SHP77 (cell line): Measurements from ENCODE around the gene IL36B.

Experiments
- DNase-seq, 2 experiments: peaks; one replicate each; lab custom pipeline; 2025; lab: John Stamatoyannopoulos, UW

The IL36B gene

DNA sequence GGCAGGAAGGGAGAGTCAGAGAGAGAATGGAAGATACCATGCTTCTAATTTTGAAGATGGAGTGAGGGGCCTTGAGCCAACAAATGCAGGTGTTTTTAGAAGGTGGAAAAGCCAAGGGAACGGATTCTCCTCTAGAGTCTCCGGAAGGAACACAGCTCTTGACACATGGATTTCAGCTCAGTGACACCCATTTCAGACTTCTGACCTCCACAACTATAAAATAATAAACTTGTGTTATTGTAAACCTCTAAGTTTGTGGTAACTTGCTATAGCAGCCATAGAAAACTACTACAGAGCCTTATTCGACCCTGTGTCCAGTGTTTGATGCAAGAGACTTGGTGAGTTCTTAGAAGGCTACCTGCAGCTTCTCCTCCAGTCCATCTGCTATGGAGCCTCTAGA is 22.9 kb upstream of the IL36B start:
- no peak for DNase-seq

GRCh38 chr2:113075030-113075429 is 22.4 kb upstream of the IL36B start:
- no peak for DNase-seq

- no peak for DNase-seq
These were observed 20.7 kb upstream of the IL36B start for GRCh38 chr2:113073325-113073834.

- DNase-seq, result no peak
These were observed 19.9 kb upstream of the IL36B start for GRCh38 chr2:113072584-113072983.

GRCh38 chr2:113070606-113070975 is 17.9 kb upstream of the IL36B start:
- no peak for DNase-seq

GRCh38 chr2:113069676-113070605 is 17.3 kb upstream of the IL36B start:
- DNase-seq, result no peak

- DNase-seq, result no peak
These were observed 16.2 kb upstream of the IL36B start for GRCh38 chr2:113068706-113069485.

GRCh38 chr2:113068249-113068648 is 15.6 kb upstream of the IL36B start:
- no peak for DNase-seq

DNA sequence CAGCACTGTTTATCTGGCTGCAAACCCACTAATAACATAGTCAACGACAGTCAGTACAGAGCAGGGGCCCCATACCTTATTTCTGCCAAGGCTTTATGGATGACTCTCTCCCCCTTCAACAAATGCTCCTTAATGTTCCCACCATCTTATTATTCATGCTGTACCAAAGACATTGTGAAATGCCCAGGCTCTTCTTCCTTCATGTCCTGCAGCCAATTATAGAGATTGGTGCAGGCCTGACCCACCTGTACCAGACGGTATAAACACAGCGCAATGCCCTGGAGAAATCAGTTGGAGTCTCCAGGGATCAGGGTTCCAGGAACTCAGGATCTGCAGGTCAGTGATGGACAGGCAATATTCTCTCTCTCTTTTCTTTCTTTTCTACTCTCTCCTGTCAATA is 15.0 kb upstream of the IL36B start, which contains the start of gene IL1F10:
Gene IL1F10, plus strand, starts transcription at position 290 of the 400 bp plus-strand sequence. CDS start 4,769 bp downstream, outside the sequence.
- DNase-seq, result no peak

DNA sequence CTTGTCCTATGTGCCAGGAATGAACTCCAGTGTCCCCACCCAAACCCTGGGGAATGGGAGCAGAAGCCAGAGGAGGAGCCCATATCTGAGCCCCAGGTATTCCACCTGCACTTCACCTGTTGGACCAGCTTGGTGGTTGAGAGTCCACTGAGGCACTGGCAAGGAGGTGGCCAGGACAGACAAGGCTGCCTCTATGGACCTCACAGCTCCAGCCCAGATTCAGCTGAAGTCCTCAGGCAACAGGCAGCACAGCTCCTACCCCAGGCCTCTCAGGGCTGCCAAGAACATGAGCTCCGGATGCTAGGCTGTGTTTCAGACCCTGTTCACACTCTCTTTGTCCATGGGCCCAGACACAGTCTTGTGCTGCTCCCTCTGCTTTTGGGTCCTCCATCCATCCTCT is 12.2 kb upstream of the IL36B start:
- no peak for DNase-seq

DNA sequence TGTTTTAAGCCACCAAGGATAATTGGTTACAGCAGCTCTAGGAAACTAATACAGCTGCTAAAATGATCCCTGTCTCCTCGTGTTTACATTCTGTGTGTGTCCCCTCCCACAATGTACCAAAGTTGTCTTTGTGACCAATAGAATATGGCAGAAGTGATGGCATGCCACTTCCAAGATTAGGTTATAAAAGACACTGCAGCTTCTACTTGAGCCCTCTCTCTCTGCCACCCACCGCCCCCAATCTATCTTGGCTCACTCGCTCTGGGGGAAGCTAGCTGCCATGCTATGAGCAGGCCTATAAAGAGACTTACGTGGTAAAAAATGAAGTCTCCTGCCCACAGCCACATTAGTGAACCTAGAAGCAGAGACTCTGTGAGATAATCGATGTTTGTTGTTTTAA is 11.6 kb upstream of the IL36B start:
- DNase-seq, result no peak

DNA sequence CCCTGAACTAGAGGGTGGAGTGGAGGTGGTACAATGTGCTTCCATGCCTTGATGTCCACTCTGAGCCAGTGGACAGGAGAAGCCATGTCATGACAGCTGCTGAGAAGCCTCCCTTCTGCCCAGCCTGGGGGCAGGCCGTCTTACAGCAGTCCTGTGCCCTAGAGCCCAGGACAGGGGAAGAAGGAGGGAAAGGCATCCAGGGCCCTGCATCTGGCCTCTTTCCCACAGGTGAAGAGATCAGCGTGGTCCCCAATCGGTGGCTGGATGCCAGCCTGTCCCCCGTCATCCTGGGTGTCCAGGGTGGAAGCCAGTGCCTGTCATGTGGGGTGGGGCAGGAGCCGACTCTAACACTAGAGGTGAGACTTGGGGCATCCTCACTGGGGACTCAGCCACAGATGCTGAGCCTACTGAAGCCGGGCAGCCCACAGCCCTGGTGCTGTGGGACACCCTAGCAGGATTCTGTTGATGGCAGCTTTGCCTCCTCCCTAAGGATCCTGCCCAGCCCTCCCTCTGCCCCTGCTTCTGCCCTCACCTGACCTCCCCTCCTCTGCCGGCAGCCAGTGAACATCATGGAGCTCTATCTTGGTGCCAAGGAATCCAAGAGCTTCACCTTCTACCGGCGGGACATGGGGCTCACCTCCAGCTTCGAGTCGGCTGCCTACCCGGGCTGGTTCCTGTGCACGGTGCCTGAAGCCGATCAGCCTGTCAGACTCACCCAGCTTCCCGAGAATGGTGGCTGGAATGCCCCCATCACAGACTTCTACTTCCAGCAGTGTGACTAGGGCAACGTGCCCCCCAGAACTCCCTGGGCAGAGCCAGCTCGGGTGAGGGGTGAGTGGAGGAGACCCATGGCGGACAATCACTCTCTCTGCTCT is 9.5 kb upstream of the IL36B start:
- no peak for DNase-seq

DNA sequence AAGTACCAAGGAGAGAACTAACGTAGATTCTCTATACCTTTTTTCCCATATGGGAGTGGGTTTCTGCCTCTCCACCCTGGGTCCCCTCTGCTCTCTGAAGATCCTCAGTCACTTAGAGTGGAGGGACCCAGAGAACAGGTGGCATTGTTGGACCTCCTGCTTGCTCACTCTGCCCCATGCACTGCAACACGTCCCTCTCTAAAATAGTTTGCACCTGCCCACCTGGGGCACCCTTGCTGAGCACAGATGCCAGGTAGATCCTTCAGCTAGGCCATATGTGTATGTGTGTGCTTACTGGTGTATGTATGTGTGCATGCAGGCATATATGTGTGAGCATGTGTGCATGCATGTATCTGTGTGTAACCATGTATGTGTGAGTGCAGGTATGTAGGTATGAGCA is 8.6 kb upstream of the IL36B start:
- DNase-seq, result no peak

- DNase-seq, result no peak
These were observed 8.1 kb upstream of the IL36B start for GRCh38 chr2:113060796-113061195.

DNA sequence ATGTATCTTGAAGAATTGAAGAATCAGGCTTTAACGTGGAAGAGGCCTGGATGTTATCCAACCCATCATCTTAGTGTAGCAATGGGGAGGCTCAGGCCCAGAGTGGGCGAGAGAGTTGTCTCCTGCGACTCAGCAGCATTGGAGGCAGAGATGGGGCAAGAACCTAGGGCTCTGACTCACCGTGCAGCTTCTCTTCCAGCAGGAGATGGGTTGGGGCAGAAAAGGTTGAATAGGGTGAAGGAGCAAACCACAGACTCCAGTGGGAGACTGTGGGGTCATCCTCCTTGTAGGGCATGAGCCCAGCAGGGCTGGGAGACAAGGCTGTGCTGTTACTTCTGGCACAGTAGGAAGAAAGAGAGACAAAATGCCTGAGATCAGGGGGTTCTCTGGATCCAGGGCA is 7.7 kb upstream of the IL36B start:
- no peak for DNase-seq

- DNase-seq, result no peak
These were observed 6.6 kb upstream of the IL36B start, which contains the start of gene IL36RN for GRCh38 chr2:113058998-113059960. TSS of gene IL36RN (plus strand) at chr2:113059198. CDS start at chr2:113059439, 241 bp downstream.

DNA sequence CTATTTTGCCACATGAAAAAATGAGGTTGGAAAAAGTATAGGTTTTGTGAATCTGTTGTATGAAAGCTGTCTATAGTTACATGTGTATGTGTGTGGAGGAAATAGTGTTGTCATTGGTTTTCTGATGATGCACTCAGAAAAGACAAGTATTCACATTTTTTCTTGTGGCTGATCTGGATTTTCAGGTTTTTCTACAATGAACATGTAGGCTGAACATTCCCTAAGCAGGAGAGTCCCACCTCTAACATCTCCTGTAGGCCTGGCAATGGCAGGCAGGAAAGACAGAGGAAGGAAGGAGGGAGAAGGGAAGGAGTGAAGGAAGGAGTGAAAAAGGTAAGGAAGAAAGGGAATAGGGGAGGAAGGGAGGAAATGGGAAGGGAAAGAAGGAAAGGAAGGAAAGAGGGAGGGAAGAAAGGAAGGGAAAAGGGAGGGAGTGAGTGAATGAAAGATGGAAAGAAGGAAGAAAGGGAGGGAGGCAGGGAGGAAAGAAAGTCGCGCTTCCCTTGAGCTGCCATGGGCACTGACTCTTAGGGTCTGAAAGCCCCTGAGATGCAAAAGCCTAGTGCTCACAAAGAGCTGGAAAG is 5.8 kb upstream of the IL36B start:
- no peak for DNase-seq

DNA sequence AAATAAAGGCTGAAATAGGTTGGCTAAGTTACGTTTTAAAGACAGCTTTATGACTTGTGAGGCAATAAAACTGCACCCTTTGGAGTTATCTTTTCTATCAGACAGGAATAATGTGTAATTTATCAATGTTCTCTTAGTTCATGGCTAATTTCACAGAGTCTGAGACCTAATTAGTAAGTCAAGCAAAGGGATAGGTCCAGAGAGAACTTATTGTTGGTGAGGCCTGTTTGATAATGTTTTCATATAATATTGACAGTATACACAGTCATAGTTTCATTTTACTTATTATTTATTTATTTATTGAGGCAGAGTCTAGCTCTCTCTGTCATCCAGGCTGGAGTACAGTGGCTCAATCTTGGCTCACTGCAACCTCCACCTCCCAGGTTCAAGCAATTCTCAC is 4.5 kb upstream of the IL36B start:
- no peak for DNase-seq

DNA sequence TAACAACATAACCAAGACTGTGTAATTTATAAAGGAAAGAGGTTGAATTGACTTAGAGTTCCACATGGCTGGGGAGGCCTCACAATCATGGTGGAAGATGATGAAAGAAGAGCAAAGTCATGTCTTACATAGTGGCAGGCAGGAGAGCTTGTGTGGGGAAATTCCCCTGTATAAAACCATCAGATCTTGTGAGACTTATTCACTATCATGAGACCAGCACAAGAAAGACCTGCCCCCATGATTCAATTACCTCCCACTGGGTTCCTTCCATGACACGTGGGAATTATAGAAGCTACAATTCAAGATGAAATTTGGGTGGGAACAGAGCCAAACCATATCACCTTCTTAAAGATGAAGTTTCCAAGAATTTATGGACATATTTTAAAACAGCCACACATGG is 3.9 kb upstream of the IL36B start:
- DNase-seq, result no peak

DNA sequence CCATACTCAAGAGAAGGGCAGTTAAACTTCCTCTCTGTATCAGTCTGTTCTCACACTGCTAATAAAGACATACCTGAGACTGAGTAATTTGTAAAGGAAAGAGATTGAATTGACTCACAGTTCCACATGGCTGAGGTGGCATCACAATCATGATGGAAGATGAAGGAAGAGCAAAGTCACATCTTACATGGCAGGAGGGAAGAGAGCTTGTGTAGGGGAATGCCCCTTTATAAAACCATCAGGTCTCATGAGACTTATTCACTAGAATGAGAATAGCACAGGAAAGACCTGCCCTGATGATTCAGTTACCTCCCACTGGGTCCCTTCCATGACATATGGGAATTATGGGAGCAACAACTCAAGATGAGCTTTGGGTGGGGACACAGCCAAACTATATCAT is 1.4 kb upstream of the IL36B start:
- no peak for DNase-seq
